ENCODE data around the gene CKS1B.

- TF ChIP-seq POLR2AphosphoS5 (IDR thresholded peaks at IDR 0.05; ENCODE audit: borderline replicate concordance, low read depth, low read length) (no peak), EZH2 (IDR thresholded peaks at IDR 0.05) (no peak), FOXP2 (optimal IDR thresholded peaks at IDR 0.05; ENCODE audit: control extremely low read depth, extremely low read length, insufficient read depth) (no peak)
These were observed 15.6 kb upstream of the CKS1B start for GRCh38 chr1:154958681-154959425.
